Measurements from ENCODE around the gene PRKAG2. TPM values are rescaled to one million over a fixed set of nuclear protein-coding genes. Genes with fewer than 3 reads are reported as not detected.

The PRKAG2 gene
- total RNA-seq, 4 donors from 2014 or later: 8.9 to 35.1 (median 13.6) TPM

GRCh38 chr7:151736403-151736909 lies 140.5 kb downstream of the PRKAG2 start:
- TF ChIP-seq POLR2A (IDR thresholded peaks at IDR 0.05) (no peak), CTCF (IDR thresholded peaks at IDR 0.05) (peak in 3 of 6 experiments; percentile 13 to 31 (median 28))
- peaks cover 0 to 34% (median 0%) of the 10 kb centered on the region in 4 donors for H3K27me3 ChIP-seq
- intact Hi-C loops (cut with DNase I): no loop called here
- WGBS, 2 donors: 7 to 17% methylated on average over 6 to 10 of the region's 10 CpGs
- DNase-seq: no peak
- no peaks in the 10 kb centered on the region for H3K9me3 ChIP-seq
- peak overlapping the region in 3 of 4 donors; percentile 25 to 55 (median 52) for H3K27ac ChIP-seq
- peak overlapping the region in 1 of 4 donors; percentile 45 for H3K4me3 ChIP-seq
- H3K4me1 ChIP-seq: peaks cover 7 to 34% (median 13%) of the 10 kb centered on the region in 3 donors
- H3K36me3 ChIP-seq: no peaks in the 10 kb centered on the region

- peak overlapping the region in 2 of 4 donors; percentile 6 to 45 for H3K4me3 ChIP-seq
- intact Hi-C loops (cut with DNase I): no loop called here
Observed at GRCh38 chr7:151735851-151736402, 141.0 kb downstream of the PRKAG2 start.

GRCh38 chr7:151735186-151735850 lies 141.6 kb downstream of the PRKAG2 start:
- Histone ChIP-seq H3K4me3 (no peak overlapping the region), H3K9me3 (no peaks in the 10 kb centered on the region), H3K4me1 (peaks cover 10 to 45% (median 21%) of the 10 kb centered on the region in 3 donors), H3K27ac (peak overlapping the region in 3 of 4 donors; percentile 25 to 61 (median 55)), H3K36me3 (no peaks in the 10 kb centered on the region), H3K27me3 (peaks cover 0 to 42% (median 0%) of the 10 kb centered on the region in 4 donors)
- WGBS, 2 donors: 73 to 78% methylated on average over 8 of the region's 9 CpGs
- TF ChIP-seq CTCF (IDR thresholded peaks at IDR 0.05): no peak
- intact Hi-C loops (cut with DNase I): no loop called here
- DNase-seq: no peak

More at GRCh38 chr7:151735851-151736402, 141.0 kb downstream of the PRKAG2 start:
- no peak for DNase-seq
- peak overlapping the region in 3 of 4 donors; percentile 25 to 61 (median 55) for H3K27ac ChIP-seq
- H3K4me1 ChIP-seq: peaks cover 7 to 39% (median 17%) of the 10 kb centered on the region in 3 donors
- no peaks in the 10 kb centered on the region for H3K9me3 ChIP-seq
- TF ChIP-seq CTCF (IDR thresholded peaks at IDR 0.05): no peak
- TF ChIP-seq POLR2A (IDR thresholded peaks at IDR 0.05): no peak
- 50 to 75% methylated on average over 9 to 14 of the region's 25 CpGs for WGBS, 2 donors
- H3K36me3 ChIP-seq: no peaks in the 10 kb centered on the region
- H3K27me3 ChIP-seq: peaks cover 0 to 37% (median 0%) of the 10 kb centered on the region in 4 donors

GRCh38 chr7:151732834-151733592 lies 143.9 kb downstream of the PRKAG2 start:
- intact Hi-C loops (cut with DNase I): no loop called here
- WGBS, 2 donors: 63 to 76% methylated on average over 6 to 8 of the region's 9 CpGs
- TF ChIP-seq CTCF (IDR thresholded peaks at IDR 0.05) (no peak), POLR2A (IDR thresholded peaks at IDR 0.05) (no peak)

More at GRCh38 chr7:151732834-151733592, 143.9 kb downstream of the PRKAG2 start:
- Histone ChIP-seq H3K4me1 (peaks cover 13 to 49% (median 23%) of the 10 kb centered on the region in 3 donors), H3K4me3 (no peak overlapping the region), H3K27ac (peak overlapping the region in 1 of 4 donors; percentile 2), H3K36me3 (no peaks in the 10 kb centered on the region), H3K27me3 (peaks cover 0 to 60% (median 0%) of the 10 kb centered on the region in 4 donors), H3K9me3 (no peaks in the 10 kb centered on the region)
- no peak for DNase-seq
